Dendritic cell treated with granulocyte-macrophage colony-stimulating factor and Interleukin-4, amounts not matched to agents 40 ng/mL and 50 ng/mL, for 4 days (primary cell): ENCODE measurements around the gene AKIP1.
A peak's percentile ranks its signal among the peaks of the same experiment; 100 is the strongest.
"Not testable (repeated sequence)": the region's sequence is repeated elsewhere in the genome, so short reads cannot be mapped to it uniquely, and the experiment has no call there.

Source experiments
- H3K27ac Mint-ChIP-seq: one replicate; pipeline ENCODE4 v1.8.0; 2022; ENCODE audit warnings: mild to moderate bottlenecking, mixed read lengths
- H3K27me3 Mint-ChIP-seq: one replicate; pipeline ENCODE4 v1.8.0; 2022; ENCODE audit warnings: mild to moderate bottlenecking, mixed read lengths
- H3K36me3 Mint-ChIP-seq: one replicate; pipeline ENCODE4 v1.8.0; 2022; ENCODE audit warnings: low read depth, mixed read lengths
- H3K4me1 Mint-ChIP-seq: one replicate; pipeline ENCODE4 v1.8.0; 2022; ENCODE audit warnings: low read depth, mixed read lengths
- H3K4me3 Mint-ChIP-seq: one replicate; pipeline ENCODE4 v1.8.0; 2022; ENCODE audit warnings: mild to moderate bottlenecking, moderate library complexity, mixed read lengths
- H3K9me3 Mint-ChIP-seq: one replicate; pipeline ENCODE4 v1.8.0; 2022; ENCODE audit warnings: mixed read lengths
- intact Hi-C: fragments of 100-400 bp; cut with micrococcal nuclease; formaldehyde crosslinking; loops from one replicate; pipeline ENCODE4 v1.15.0; 2022

AKIP1 gene, protein sequence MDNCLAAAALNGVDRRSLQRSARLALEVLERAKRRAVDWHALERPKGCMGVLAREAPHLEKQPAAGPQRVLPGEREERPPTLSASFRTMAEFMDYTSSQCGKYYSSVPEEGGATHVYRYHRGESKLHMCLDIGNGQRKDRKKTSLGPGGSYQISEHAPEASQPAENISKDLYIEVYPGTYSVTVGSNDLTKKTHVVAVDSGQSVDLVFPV

DNA sequence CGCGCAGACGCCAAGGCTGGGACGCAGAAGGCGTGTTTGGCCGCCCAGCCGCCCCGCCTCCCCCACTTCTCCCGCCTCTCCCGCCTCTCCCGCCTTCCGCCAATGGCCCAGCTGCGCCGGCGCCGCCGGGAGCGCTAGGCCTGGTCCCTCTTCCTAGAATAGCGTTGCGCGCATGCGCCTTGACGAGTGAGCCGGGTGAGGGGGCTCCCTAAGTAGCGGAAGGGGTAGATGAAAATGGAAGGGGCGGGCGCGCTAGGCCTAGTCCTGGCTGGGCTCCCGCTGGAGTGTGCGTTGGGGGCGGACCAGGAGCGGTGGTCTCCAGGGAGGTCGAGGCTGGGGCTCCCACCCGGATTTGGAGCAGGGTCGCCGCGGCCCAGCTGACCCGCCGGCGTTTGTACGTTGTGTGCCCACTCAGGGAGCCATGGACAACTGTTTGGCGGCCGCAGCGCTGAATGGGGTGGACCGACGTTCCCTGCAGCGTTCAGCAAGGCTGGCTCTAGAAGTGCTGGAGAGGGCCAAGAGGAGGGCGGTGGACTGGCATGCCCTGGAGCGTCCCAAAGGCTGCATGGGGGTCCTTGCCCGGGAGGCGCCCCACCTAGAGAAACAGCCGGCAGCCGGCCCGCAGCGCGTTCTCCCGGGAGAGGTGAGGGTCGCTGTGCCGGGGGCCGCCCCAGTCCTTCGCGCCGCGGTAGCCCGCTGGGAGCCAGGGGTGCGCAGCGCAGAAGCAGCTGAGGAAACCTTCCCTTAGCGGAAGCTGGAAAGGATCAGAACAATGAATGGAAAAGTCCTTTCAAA, at the start of gene AKIP1:
Gene AKIP1, plus strand, starts transcription at position 161 of the 795 bp plus-strand sequence. Its CDS starts 261 bp downstream, at position 422.
- Mint-ChIP-seq H3K4me3 (peak within 1 kb of the TSS; percentile 95), H3K27ac (peak within 1 kb of the TSS; percentile 92), H3K9me3 (no peaks in the 10 kb centered on the region), H3K4me1 (peaks cover 47% of the 10 kb centered on the region), H3K27me3 (peaks cover 13% of the 10 kb centered on the region), H3K36me3 (peaks cover 17% of the 10 kb centered on the region)
- intact Hi-C loops: loop anchor here (5.0 kb wide), 1 partner anchor 51 kb away; the partner anchor contains the start of gene TMEM9B

DNA sequence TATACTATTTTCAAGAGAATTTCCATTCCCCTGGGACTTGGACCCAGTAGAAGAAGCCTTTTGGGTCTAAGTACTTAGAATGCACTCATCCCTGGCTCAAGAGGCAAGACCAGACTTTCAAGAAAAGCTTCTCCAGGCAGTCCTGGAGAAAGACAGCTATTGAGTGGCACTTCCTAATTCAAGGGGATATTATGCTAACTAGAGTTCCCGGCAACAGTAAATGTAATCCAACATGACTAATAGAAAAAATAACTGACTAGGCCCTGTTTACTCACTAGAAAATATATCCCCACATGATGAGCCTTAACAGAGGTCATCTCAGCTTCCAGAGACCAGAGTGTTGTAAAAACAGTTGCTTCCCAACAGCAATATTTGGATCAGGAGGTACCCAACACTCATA, 47.2 kb upstream of the AKIP1 start:
- intact Hi-C loops: no loop called here
- Mint-ChIP-seq H3K4me3 (no peak overlapping the region), H3K36me3 (no peaks in the 10 kb centered on the region), H3K4me1 (no peaks in the 10 kb centered on the region), H3K27me3 (peaks cover 14% of the 10 kb centered on the region), H3K27ac (no peak overlapping the region), H3K9me3 (no peaks in the 10 kb centered on the region)

DNA sequence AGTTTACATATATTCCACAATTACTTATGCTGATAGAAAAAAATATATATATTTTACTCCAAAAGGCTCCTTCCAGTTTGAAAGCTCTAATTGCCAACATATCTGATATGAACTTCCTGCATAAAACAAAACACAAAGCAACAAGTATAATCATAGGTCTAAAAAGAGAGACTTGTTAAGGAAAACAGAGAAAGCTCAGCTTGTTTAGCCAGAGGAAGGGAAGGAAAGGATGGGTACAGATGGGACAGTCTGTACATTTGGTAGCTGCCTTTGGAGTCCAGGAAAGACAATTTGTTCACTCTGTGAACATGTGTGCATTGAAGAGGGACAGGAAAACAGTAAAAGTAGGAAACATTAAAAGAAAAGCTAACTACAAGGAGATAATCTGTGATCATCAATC, 45.7 kb upstream of the AKIP1 start:
- no peaks in the 10 kb centered on the region for H3K4me1 Mint-ChIP-seq
- no peak overlapping the region for H3K27ac Mint-ChIP-seq
- H3K9me3 Mint-ChIP-seq: no peaks in the 10 kb centered on the region
- H3K36me3 Mint-ChIP-seq: no peaks in the 10 kb centered on the region
- no peak overlapping the region for H3K4me3 Mint-ChIP-seq
- intact Hi-C loops: no loop called here
- H3K27me3 Mint-ChIP-seq: peaks cover 26% of the 10 kb centered on the region

DNA sequence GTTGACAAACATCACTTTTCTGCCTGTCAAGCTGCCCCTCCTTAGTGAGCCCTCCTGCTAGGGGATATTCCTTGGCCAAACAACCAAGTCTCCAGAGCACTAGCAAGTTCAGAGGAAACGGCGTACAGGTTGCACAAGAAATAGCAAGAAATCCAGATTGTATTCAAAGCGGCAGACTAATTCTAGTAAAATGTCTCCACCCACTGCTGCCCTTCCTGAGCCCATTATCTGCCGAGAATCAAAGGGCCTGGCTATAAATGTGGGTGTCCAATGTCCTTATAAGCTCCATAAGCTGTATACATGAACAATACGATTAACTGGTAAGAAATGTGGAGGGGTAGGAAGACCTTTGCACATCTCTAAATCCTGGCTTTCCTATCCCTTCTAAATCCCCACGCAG, 44.0 kb upstream of the AKIP1 start:
- no peaks in the 10 kb centered on the region for H3K4me1 Mint-ChIP-seq
- H3K36me3 Mint-ChIP-seq: no peaks in the 10 kb centered on the region
- no peak overlapping the region for H3K4me3 Mint-ChIP-seq
- peaks cover 39% of the 10 kb centered on the region for H3K27me3 Mint-ChIP-seq
- no peaks in the 10 kb centered on the region for H3K9me3 Mint-ChIP-seq
- intact Hi-C loops: no loop called here
- H3K27ac Mint-ChIP-seq: no peak overlapping the region

DNA sequence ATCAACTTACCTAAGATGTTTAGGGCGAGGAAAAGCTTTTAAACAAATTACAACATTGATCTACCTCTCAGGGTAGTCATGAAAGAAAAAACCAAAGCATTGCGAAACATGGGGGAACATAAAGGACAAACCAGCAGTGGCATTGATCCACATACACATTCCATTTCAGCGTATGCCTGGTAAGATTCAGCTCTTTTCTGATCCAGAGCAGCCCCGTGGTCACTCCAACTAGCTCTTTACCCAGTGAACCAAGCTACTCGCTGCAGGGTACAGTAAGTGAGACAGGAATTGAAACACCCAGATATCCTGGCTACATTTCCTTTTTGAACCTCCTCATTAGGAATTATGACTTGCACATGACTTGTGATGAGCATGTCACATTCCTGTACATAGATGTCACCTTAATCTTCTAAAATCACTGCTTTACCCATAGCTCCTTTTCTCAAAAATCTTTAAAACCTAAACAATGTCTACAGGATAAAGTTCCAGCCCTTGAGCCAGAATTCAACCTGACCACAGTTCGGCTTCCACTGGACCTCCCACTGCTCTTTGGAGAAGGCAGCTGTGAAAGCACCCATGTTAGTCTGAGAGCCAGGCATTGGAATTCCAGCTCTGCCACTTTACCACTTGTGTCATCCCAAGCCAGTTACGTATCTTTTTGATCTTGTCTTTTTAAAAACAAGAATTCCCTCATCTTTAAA, 42.9 kb upstream of the AKIP1 start:
- peaks cover 47% of the 10 kb centered on the region for H3K27me3 Mint-ChIP-seq
- intact Hi-C loops: no loop called here

DNA sequence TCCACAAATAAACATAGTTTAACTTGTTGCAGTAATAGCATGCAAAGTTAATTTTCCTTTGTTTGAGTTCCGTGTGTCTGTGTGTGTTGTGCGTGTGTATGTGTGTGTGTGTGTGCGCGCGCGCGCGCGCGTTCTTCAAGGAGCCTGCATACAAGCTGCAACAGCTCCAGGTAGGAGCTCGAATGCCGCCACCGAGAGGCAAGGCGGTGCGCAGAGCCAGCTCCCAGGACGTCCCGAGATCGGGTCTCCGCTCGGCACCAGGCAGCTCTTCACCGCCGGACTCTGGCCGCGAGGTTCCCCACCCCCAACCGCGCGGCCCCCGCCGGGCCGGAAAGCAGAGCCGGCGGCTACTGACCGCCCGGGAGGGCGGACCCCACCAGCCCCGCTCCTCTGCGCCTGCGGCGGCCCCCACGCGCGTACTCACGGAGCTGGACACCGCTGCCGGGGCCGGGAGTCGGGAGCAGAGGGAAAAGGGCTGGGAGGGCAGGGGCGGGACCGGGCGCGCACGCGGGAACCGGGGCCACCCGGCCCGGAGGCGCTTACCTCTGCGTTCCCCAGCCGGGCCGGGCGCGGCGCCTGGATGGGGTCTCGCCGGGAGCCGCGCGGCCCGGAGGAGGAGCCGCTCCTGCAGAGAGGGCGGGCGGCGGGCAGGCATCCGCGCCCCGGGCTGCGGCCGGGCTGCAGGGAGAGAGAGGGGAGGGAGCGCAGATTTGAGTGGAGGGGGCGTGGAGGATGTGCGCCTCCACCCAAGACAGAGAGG, 40.4 kb upstream of the AKIP1 start:
- Mint-ChIP-seq H3K36me3 (no peaks in the 10 kb centered on the region), H3K4me3 (peak overlapping the region; percentile 72), H3K27me3 (peaks cover 49% of the 10 kb centered on the region), H3K4me1 (peaks cover 15% of the 10 kb centered on the region), H3K27ac (no peak overlapping the region), H3K9me3 (no peaks in the 10 kb centered on the region)
- intact Hi-C loops: no loop called here

More for the DNA sequence above, 42.9 kb upstream of the AKIP1 start:
- Mint-ChIP-seq H3K4me3 (no peak overlapping the region), H3K27ac (no peak overlapping the region), H3K4me1 (no peaks in the 10 kb centered on the region), H3K9me3 (no peaks in the 10 kb centered on the region), H3K36me3 (no peaks in the 10 kb centered on the region)

DNA sequence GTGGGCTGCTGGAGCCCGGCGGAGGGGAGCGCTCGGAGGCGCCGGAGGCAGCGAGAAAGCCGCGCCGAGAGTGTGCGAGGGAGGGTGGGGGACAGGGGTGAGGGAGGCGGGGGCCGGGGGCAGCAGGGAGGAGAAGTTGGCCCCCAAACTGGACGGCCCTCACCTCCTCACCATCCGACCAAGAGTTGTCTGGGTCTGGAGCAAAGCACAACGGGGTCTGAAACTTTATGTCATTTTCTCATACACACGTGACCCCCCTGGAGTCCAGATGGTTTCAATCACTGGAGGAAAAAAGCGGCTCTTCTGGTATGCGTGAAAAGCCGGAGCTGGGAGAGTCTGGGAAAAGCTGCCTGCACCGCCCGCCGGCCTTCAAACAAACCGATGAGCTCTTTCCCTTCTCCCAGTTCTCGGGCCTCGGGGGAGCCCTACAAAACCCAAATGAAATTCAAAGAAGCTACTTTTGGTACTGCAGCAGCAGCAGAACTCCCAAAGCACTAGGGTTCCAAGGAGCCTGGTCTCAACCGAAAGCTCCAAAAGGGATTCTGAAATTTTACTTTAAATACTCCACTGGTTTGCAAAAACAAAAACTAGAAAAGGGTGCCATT, 39.7 kb upstream of the AKIP1 start:
- Mint-ChIP-seq H3K9me3 (no peaks in the 10 kb centered on the region), H3K27ac (no peak overlapping the region), H3K36me3 (no peaks in the 10 kb centered on the region), H3K4me1 (peaks cover 15% of the 10 kb centered on the region), H3K27me3 (peaks cover 49% of the 10 kb centered on the region), H3K4me3 (peak overlapping the region; percentile 69)
- intact Hi-C loops: no loop called here

DNA sequence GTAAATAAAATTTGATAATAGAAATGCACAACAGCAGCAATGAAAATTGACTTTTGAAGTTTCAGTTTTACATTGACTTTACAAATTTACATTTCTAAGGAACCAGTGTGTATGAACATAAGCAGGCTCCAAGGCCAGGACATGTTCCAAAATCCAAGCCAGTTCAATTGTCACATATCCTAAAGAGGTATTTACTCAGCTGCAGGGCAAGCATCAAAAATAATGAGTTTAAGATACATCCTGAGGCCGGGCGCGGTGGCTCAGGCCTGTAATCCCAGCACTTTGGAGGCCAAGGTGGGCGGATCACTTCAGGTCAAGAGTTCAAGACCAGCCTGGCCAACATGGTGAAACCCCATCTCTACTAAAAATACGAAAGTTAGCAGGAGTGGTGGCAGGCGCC, 39.0 kb upstream of the AKIP1 start:
- no peaks in the 10 kb centered on the region for H3K36me3 Mint-ChIP-seq
- peaks cover 15% of the 10 kb centered on the region for H3K4me1 Mint-ChIP-seq
- no peak overlapping the region for H3K27ac Mint-ChIP-seq
- H3K9me3 Mint-ChIP-seq: no peaks in the 10 kb centered on the region
- H3K4me3 Mint-ChIP-seq: no peak overlapping the region
- peaks cover 46% of the 10 kb centered on the region for H3K27me3 Mint-ChIP-seq
- intact Hi-C loops: no loop called here

DNA sequence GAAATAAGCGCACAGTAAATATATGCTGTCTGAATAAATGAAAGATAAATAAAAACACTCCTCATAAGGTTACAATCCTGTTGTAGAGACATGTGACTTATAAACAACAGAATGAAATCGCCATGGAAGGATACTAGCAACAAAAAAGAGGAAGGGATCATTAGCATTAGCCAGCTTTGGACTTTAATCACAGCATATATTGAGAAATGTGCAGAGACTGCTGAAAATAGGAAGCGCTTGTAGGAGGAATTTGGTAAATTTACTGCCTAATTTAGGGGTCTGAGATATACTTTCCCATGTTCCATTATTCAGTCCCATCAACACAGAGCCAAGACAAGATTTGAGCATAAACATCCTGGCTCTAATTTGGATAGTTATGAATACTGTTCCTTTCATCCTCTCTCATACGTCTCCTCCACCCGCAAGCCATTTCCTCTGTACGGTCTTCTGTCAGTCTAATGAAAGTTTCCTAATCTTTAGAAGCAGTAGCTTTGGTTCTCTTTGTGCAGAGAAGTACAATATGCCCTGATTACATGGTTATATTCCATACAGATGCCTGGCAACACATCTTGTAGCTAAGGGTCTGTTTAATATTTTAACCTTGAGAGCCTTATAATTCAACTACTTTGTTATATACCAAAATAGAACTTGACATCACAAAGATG, 37.1 kb upstream of the AKIP1 start:
- peaks cover 40% of the 10 kb centered on the region for H3K27me3 Mint-ChIP-seq
- peaks cover 15% of the 10 kb centered on the region for H3K4me1 Mint-ChIP-seq
- no peak overlapping the region for H3K4me3 Mint-ChIP-seq
- no peak overlapping the region for H3K27ac Mint-ChIP-seq
- H3K9me3 Mint-ChIP-seq: no peaks in the 10 kb centered on the region
- intact Hi-C loops: no loop called here
- H3K36me3 Mint-ChIP-seq: no peaks in the 10 kb centered on the region

DNA sequence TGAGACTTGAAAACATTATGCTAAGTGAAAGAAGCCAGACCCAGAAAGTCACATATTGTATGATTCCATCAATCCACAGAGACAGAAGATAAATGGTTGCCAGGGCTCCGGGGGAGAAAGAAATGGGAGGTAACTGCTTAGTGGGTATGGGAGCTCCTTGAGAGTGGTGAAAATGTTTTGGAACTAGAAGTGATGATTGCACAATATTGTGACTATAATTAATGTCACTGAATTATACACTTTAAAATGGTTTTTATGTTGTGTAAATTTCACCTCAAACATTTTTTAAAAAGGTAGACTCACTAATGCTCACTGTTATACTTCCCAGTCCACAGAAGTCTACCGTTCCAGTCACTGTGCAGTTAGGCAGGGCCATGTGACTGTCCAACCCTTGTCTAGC, 32.2 kb upstream of the AKIP1 start:
- Mint-ChIP-seq H3K27me3 (peaks cover 11% of the 10 kb centered on the region), H3K27ac (no peak overlapping the region), H3K9me3 (no peaks in the 10 kb centered on the region), H3K4me1 (peaks cover 11% of the 10 kb centered on the region), H3K36me3 (no peaks in the 10 kb centered on the region), H3K4me3 (no peak overlapping the region)
- intact Hi-C loops: no loop called here

DNA sequence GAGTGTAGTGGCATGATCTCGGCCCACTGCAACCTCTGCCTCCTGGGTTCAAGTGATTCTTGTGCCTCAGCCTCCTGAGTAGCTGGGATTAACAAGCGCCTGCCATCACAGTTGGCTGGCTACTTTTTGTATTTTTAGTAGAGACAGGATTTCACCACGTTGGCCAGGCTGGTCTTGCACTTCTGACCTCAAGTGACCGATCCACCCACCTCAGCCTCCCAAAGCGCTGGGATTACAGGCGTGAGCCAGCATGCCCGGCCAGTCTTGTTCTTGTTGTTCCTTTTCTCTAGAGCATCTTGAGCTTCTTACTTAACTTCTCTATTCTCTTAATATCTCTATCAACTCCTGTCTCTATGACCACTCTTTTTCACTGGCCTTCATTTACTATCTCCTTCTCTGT, 29.4 kb upstream of the AKIP1 start:
- not testable (repeated sequence) for H3K27ac Mint-ChIP-seq, H3K27me3 Mint-ChIP-seq, H3K4me1 Mint-ChIP-seq

DNA sequence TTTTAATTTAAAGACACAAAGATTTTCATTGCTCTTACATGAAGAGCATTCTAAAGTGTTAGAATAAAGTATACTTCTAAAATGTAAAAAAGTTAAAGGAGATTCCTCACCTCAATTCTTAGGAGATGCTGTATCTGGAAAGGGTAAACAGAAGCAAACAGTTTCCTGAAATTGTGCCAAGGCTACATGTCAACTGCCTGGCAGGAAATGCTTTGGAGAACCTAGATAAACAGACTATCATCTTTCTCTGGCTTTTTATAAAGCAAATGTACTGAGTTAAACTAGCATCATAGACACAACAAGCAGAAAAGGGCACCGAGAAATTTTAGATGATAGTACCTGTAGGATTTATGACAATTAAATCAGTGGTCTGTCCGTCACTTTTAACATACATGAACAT, 24.7 kb upstream of the AKIP1 start:
- Mint-ChIP-seq H3K4me1 (no peaks in the 10 kb centered on the region), H3K27ac (no peak overlapping the region), H3K9me3 (no peaks in the 10 kb centered on the region), H3K4me3 (no peak overlapping the region), H3K27me3 (peaks cover 2% of the 10 kb centered on the region), H3K36me3 (no peaks in the 10 kb centered on the region)
- intact Hi-C loops: no loop called here

More for the DNA sequence above, 29.4 kb upstream of the AKIP1 start:
- intact Hi-C loops, H3K36me3 Mint-ChIP-seq, H3K4me3 Mint-ChIP-seq, H3K9me3 Mint-ChIP-seq: not testable (repeated sequence)

DNA sequence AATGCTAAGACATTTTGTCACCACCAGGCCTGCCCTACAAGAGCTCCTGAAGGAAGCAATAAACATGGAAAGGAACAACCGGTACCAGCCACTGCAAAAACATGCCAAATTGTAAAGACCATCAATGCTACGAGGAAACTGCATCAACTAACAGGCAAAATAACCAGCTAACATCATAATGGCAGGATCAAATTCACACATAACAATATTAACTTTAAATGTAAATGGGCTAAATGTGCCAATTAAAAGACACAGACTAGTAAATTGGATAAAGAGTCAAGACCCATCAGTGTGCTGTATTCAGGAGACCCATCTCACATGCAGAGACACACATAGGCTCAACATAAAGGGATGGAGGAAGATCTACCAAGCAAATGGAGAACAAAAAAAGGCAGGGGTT, 19.8 kb upstream of the AKIP1 start:
- H3K4me3 Mint-ChIP-seq, H3K27ac Mint-ChIP-seq, H3K27me3 Mint-ChIP-seq, intact Hi-C loops, H3K9me3 Mint-ChIP-seq, H3K4me1 Mint-ChIP-seq, H3K36me3 Mint-ChIP-seq: not testable (repeated sequence)
